Measurements from ENCODE around the gene TTC21B. TPM values are rescaled to one million over a fixed set of nuclear protein-coding genes. Genes with fewer than 3 reads are reported as not detected.
"Not testable (repeated sequence)": the region's sequence is repeated elsewhere in the genome, so short reads cannot be mapped to it uniquely, and the experiment has no call there.

The TTC21B gene
- total and polyA plus RNA-seq, 8 donors = 3.3 to 78.6 (median 11.8) TPM

DNA sequence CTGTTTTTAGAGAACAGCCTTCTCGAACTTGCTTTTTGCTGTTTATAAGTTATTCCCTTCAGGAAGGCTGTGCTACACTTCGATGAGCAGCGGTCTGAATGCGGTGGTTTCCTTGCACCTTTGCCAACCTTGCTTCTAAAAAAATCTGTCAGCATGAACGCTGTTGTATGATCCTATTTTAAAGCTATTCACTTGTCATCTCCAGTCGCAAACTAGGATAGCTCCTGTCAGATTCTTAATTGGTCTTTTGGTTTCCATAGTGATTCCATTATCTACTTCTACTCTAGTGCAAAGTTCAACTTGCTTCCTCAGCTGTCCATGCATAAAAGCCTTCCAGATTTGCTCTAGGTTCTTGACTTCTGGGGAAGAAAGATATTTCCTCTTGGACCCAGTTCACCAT, 83.2 kb downstream of the TTC21B start:
- Histone ChIP-seq H3K4me3 (no peak overlapping the region), H3K27ac (no peak overlapping the region), H3K4me1 (no peaks in the 10 kb centered on the region), H3K36me3 (peaks cover 6 to 24% (median 16%) of the 10 kb centered on the region in 4 donors), H3K9me3 (no peaks in the 10 kb centered on the region), H3K27me3 (no peaks in the 10 kb centered on the region)
- intact Hi-C loops (cut with DNase I; ENCODE audit: low total_unique reads) = no loop called here
- TF ChIP-seq POLR2A (IDR thresholded peaks at IDR 0.05) (no peak), POLR2AphosphoS5 (IDR thresholded peaks at IDR 0.05) (no peak), EP300 (IDR thresholded peaks at IDR 0.05) (no peak)
- TF ChIP-seq, protein P1, sequence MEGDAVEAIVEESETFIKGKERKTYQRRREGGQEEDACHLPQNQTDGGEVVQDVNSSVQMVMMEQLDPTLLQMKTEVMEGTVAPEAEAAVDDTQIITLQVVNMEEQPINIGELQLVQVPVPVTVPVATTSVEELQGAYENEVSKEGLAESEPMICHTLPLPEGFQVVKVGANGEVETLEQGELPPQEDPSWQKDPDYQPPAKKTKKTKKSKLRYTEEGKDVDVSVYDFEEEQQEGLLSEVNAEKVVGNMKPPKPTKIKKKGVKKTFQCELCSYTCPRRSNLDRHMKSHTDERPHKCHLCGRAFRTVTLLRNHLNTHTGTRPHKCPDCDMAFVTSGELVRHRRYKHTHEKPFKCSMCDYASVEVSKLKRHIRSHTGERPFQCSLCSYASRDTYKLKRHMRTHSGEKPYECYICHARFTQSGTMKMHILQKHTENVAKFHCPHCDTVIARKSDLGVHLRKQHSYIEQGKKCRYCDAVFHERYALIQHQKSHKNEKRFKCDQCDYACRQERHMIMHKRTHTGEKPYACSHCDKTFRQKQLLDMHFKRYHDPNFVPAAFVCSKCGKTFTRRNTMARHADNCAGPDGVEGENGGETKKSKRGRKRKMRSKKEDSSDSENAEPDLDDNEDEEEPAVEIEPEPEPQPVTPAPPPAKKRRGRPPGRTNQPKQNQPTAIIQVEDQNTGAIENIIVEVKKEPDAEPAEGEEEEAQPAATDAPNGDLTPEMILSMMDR (IDR thresholded peaks at IDR 0.05) = no peak
- WGBS, 5 donors = 86 to 93% (median 90%) methylated on average over 6 of the region's 6 CpGs
- DNase-seq = no peak

DNA sequence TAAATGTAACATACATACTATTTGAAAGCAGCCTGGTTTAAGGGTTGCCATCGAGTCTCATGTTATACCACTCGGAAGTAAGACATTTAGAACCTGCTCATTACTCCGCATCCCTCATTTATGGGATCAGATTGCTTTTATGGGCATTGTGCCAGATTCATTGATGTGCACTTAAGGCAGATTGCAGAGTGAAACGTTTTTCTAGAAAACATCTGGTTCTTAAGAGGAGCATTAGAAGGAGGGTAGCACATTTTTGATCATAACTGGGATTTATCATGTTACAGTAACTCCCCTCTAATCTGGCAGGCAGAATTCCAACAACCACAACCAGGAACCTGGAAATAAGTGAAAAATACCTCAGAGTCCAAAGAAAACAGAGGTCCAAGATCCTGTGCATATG, 85.4 kb downstream of the TTC21B start:
- WGBS, 5 donors = 57 to 64% (median 59%) methylated on average over 4 of the region's 4 CpGs
- no peaks in the 10 kb centered on the region for H3K4me1 ChIP-seq
- no peaks in the 10 kb centered on the region for H3K9me3 ChIP-seq
- no peaks in the 10 kb centered on the region for H3K27me3 ChIP-seq
- H3K4me3 ChIP-seq = no peak overlapping the region
- H3K27ac ChIP-seq = no peak overlapping the region
- DNase-seq = peak in 1 of 2 donors; percentile 37
- intact Hi-C loops (cut with DNase I; ENCODE audit: low total_unique reads) = no loop called here
- TF ChIP-seq EP300 (IDR thresholded peaks at IDR 0.05) = no peak
- no peak for TF ChIP-seq POLR2AphosphoS5 (IDR thresholded peaks at IDR 0.05)
- TF ChIP-seq, protein P1 (IDR thresholded peaks at IDR 0.05) = no peak
- no peak for TF ChIP-seq POLR2A (IDR thresholded peaks at IDR 0.05)
- peaks cover 6 to 16% (median 11%) of the 10 kb centered on the region in 4 donors for H3K36me3 ChIP-seq

DNA sequence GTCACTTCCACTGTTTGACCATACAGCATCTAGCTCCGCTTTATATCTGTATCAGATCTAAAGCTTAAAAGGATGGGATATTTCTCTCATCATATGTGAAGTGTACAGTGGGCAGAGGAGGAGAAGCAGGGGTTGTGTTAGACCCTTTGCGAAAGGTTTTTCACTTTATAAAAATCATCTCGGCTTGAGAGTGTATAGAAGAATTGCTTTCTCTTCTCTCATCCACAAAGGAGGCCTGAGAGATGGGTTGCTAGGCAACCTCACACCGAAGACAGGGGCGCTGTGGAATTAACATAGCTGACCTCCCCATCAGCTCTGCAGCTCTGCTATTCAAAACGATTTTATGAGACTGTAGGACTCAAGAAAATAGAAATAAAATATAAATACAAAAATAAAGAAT, 89.3 kb downstream of the TTC21B start:
- TF ChIP-seq POLR2A (IDR thresholded peaks at IDR 0.05) = no peak
- no peak for TF ChIP-seq POLR2AphosphoS5 (IDR thresholded peaks at IDR 0.05)
- TF ChIP-seq, protein P1 (IDR thresholded peaks at IDR 0.05) = no peak
- TF ChIP-seq EP300 (IDR thresholded peaks at IDR 0.05) = no peak
- Histone ChIP-seq H3K9me3 (peaks cover 0 to 15% (median 3%) of the 10 kb centered on the region in 4 donors), H3K36me3 (no peaks in the 10 kb centered on the region), H3K27me3 (no peaks in the 10 kb centered on the region), H3K4me3 (no peak overlapping the region), H3K27ac (no peak overlapping the region), H3K4me1 (no peaks in the 10 kb centered on the region)
- peak in 1 of 2 donors; percentile 30 for DNase-seq
- WGBS, 5 donors = 69 to 75% (median 72%) methylated on average over 6 of the region's 6 CpGs
- intact Hi-C loops (cut with DNase I; ENCODE audit: low total_unique reads) = no loop called here

DNA sequence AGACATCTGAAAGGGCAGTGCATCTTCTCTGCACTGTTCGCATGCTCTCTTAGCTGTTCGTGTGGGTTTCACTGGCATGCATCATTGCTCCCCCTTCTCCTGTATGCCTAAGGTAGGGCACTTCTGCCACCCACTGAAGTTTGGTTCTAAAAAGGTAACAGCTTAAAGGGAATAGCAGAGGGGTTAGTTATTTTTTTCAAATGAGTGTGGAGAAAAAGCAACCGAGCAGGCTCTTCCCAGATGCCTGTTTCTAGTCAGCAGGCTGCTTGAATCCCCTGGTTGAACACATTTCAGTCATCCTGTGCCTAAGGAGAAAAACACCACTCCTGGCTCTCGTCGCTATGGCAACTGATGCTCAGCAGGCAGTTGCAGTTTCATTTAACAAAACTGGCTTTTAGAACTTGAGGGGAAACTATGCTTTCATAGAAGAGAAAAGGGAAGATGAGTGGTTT, 89.7 kb downstream of the TTC21B start:
- Histone ChIP-seq H3K27me3 (no peaks in the 10 kb centered on the region), H3K36me3 (no peaks in the 10 kb centered on the region), H3K27ac (no peak overlapping the region), H3K9me3 (peaks cover 0 to 15% (median 3%) of the 10 kb centered on the region in 4 donors), H3K4me1 (no peaks in the 10 kb centered on the region), H3K4me3 (no peak overlapping the region)
- DNase-seq = peak in 1 of 2 donors; percentile 33
- intact Hi-C loops (cut with DNase I; ENCODE audit: low total_unique reads) = no loop called here
- TF ChIP-seq, protein P1 (IDR thresholded peaks at IDR 0.05) = no peak
- TF ChIP-seq POLR2AphosphoS5 (IDR thresholded peaks at IDR 0.05) = no peak
- TF ChIP-seq POLR2A (IDR thresholded peaks at IDR 0.05) = no peak
- TF ChIP-seq EP300 (IDR thresholded peaks at IDR 0.05) = no peak
- WGBS, 5 donors = 85 to 89% (median 86%) methylated on average over 5 of the region's 5 CpGs

DNA sequence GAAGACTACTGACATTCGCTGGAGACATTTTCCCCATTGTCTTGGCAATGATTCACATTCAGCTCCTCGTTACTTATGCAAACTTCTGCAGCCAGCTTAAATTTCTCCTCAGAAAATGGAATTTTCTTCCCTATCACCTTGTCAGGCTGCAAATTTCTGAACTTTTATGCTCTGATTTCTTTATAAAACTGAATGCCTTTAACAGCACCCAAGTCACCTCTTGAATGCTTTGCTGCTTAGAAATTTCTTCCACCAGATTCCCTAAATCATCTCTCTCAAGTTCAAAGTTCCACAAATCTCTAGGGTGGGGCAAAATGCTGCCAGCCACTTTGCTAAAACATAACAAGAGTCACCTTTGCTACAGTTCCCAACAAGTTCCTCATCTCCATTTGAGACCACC, 92.5 kb downstream of the TTC21B start:
- DNase-seq; intact Hi-C loops (cut with DNase I; ENCODE audit: low total_unique reads); H3K27me3 ChIP-seq; H3K4me1 ChIP-seq; H3K27ac ChIP-seq; H3K4me3 ChIP-seq; H3K36me3 ChIP-seq: not testable (repeated sequence)
- H3K9me3 ChIP-seq = peaks cover 0 to 15% (median 3%) of the 10 kb centered on the region in 4 donors
- WGBS, 5 donors = 92 to 98% (median 94%) methylated on average over 2 of the region's 2 CpGs

DNA sequence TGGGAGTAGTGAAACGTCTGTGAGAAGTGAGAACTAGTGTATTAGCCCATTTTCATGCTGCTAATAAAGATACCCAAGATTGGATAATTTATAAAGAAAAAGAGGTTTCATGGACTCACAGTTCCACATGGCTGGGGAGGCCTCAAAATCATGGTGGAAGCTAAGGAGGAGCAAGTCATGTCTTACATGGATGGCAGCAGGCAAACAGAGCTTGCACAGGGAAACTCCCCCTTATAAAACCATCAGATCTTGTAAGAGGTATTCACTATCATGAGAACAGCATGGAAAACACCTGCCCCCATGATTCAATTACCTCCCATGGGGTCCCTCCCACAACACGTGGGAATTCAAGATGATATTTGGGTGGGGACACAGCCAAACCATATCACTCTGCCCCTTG, 93.9 kb downstream of the TTC21B start:
- H3K36me3 ChIP-seq; H3K27me3 ChIP-seq; H3K4me1 ChIP-seq; H3K4me3 ChIP-seq; intact Hi-C loops (cut with DNase I; ENCODE audit: low total_unique reads); DNase-seq; H3K27ac ChIP-seq: not testable (repeated sequence)
- WGBS, 5 donors = 79 to 100% (median 93%) methylated on average over 2 of the region's 2 CpGs
- peaks cover 0 to 15% (median 3%) of the 10 kb centered on the region in 4 donors for H3K9me3 ChIP-seq

Measured in stomach (tissue), 9 donors.